Osteoblast (primary cell): ENCODE data around the gene MAMDC2. TPM values are rescaled to one million over a fixed set of nuclear protein-coding genes. Genes with fewer than 3 reads are reported as not detected.

Experiments used
- DNase-seq: peaks from one replicate; pipeline ENCODE4 v3.0.0; 2011; ENCODE audit warnings: low spot score, mixed read lengths; ENCODE audit not compliant: insufficient read length; ENCODE audit errors: missing footprints
- H2AFZ ChIP-seq: 2 replicates; pipeline ENCODE4 v1.6.0; 2011; ENCODE audit warnings: mild to moderate bottlenecking, low read length
- H3K27ac ChIP-seq: 2 replicates; pipeline ENCODE4 v1.5.1; 2011; ENCODE audit warnings: mild to moderate bottlenecking, low read depth, low read length, moderate library complexity
- H3K27me3 ChIP-seq: 2 replicates; pipeline ENCODE4 v1.6.0; 2012; ENCODE audit warnings: mild to moderate bottlenecking, control low read depth, inconsistent platforms, low read length, moderate library complexity; ENCODE audit not compliant: insufficient read depth
- H3K36me3 ChIP-seq: 2 replicates; pipeline ENCODE4 v1.5.1; 2011; ENCODE audit warnings: mild to moderate bottlenecking, low read length, control low read depth, moderate library complexity; ENCODE audit not compliant: insufficient read depth
- H3K4me1 ChIP-seq: 2 replicates; pipeline ENCODE4 v1.5.1; 2011; ENCODE audit warnings: mild to moderate bottlenecking, low read length, control low read depth, moderate library complexity; ENCODE audit not compliant: insufficient read depth
- H3K4me2 ChIP-seq: 2 replicates; pipeline ENCODE4 v1.6.0; 2011; ENCODE audit warnings: mild to moderate bottlenecking, low read length; ENCODE audit not compliant: insufficient read depth
- H3K4me3 ChIP-seq: fragments of 200-600 bp; sonication (generic); 3 replicates; pipeline ENCODE4 v1.5.1; 2012; ENCODE audit warnings: mild to moderate bottlenecking, low read length, inconsistent platforms; ENCODE audit not compliant: insufficient read depth
- H3K79me2 ChIP-seq: 2 replicates; pipeline ENCODE4 v1.6.0; 2012; ENCODE audit warnings: mild to moderate bottlenecking, low read length, control low read depth, inconsistent platforms; ENCODE audit not compliant: insufficient read depth
- H3K9me3 ChIP-seq: 2 replicates; pipeline ENCODE4 v1.5.1; 2011; ENCODE audit warnings: low read depth, low read length, control low read depth
- H4K20me1 ChIP-seq: 2 replicates; pipeline ENCODE4 v1.6.0; 2012; ENCODE audit warnings: mild to moderate bottlenecking, low read length, control low read depth; ENCODE audit not compliant: insufficient read depth
- total RNA-seq: library from RNA; depleted of rRNA; stranded (reverse); fragments of >200 nt; gene quantifications from 2 replicates; pipeline ENCODE4 v1.2.3, GENCODE V29; 2012
- TF ChIP-seq, protein P1 (sequence below): IDR thresholded peaks from 2 replicates; pipeline ENCODE4 v1.5.1; 2011; ENCODE audit warnings: mild to moderate bottlenecking, low read depth, low read length, moderate library complexity; ENCODE audit errors: extremely low read depth

The MAMDC2 gene
- total RNA-seq, 1 donor, result 1.4 TPM

DNA sequence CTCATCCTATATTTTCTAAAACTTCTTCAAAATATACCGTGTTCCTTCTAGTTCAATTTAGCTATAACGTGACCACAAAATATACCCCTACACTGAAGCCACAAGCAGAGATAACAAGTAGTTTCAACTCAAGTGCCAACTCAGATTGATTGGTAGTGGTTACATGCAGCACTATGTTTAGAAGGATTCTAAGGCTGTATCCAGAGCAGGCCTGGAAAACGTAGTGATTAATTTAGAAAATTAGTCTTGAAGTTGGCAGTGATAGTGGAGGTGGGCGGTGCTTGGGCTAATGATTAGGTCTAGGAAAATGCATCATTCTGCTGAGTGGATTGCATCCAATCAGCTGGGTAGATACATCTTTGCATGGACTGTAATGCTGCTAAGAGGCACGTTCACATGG, 61.5 kb downstream of the MAMDC2 start:
- TF ChIP-seq, protein P1, sequence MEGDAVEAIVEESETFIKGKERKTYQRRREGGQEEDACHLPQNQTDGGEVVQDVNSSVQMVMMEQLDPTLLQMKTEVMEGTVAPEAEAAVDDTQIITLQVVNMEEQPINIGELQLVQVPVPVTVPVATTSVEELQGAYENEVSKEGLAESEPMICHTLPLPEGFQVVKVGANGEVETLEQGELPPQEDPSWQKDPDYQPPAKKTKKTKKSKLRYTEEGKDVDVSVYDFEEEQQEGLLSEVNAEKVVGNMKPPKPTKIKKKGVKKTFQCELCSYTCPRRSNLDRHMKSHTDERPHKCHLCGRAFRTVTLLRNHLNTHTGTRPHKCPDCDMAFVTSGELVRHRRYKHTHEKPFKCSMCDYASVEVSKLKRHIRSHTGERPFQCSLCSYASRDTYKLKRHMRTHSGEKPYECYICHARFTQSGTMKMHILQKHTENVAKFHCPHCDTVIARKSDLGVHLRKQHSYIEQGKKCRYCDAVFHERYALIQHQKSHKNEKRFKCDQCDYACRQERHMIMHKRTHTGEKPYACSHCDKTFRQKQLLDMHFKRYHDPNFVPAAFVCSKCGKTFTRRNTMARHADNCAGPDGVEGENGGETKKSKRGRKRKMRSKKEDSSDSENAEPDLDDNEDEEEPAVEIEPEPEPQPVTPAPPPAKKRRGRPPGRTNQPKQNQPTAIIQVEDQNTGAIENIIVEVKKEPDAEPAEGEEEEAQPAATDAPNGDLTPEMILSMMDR, result no peak
- no peak for DNase-seq
- Histone ChIP-seq H3K9me3 (no peaks in the 10 kb centered on the region), H3K27ac (no peak overlapping the region), H3K79me2 (no peaks in the 10 kb centered on the region), H3K27me3 (no peaks in the 10 kb centered on the region), H3K36me3 (no peaks in the 10 kb centered on the region), H3K4me3 (no peak overlapping the region), H2AFZ (no peak overlapping the region), H3K4me2 (no peak overlapping the region), H3K4me1 (no peaks in the 10 kb centered on the region), H4K20me1 (no peaks in the 10 kb centered on the region)

DNA sequence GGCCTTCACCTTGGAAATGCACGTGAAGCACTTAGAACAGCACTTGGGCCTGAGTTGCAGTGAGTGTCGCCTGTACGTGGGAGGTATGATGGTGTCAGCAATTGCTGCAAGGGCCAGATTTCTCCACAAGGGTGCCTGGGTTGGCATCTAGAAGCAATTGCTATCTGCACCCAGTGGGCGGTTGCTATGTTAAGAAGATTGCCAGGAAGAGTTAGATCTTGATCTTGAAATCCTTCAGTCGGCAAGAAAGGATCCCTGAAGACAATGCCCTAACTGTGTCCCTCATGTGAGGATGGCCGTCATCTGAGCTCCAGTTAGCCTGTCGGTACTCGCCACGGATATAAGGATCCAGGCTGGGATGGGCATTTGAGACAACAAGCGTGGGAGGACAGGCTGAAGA, 62.9 kb downstream of the MAMDC2 start:
- Histone ChIP-seq H3K36me3 (no peaks in the 10 kb centered on the region), H3K4me2 (no peak overlapping the region), H4K20me1 (no peaks in the 10 kb centered on the region), H3K79me2 (no peaks in the 10 kb centered on the region), H3K9me3 (no peaks in the 10 kb centered on the region), H3K4me1 (peaks cover 10% of the 10 kb centered on the region), H3K27me3 (no peaks in the 10 kb centered on the region), H3K27ac (no peak overlapping the region), H2AFZ (no peak overlapping the region), H3K4me3 (no peak overlapping the region)
- TF ChIP-seq, protein P1, result no peak
- no peak for DNase-seq

DNA sequence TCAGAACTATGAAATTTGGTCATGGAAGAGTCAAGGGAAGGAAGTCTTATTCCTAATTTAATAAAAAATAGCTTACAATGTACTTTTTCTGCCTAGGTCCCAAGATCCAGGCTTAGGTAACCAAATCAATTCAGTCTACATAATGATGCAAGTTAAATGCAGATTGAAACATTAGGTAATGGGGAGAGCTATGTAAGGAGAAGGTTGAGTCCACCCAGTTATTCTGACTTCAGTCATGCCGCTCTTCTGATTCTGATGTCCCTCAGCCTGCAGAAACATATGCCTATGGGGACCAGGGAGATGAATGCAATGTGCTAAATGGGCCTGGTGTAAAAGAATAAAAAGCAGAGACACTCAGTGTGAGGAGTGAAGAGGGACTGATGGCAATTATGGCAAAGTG, 63.9 kb downstream of the MAMDC2 start:
- peaks cover 11% of the 10 kb centered on the region for H3K4me1 ChIP-seq
- no peak overlapping the region for H3K27ac ChIP-seq
- DNase-seq, result no peak
- H3K4me2 ChIP-seq, result no peak overlapping the region
- H3K9me3 ChIP-seq, result no peaks in the 10 kb centered on the region
- no peaks in the 10 kb centered on the region for H3K27me3 ChIP-seq
- no peak overlapping the region for H3K4me3 ChIP-seq
- H2AFZ ChIP-seq, result no peak overlapping the region
- no peaks in the 10 kb centered on the region for H4K20me1 ChIP-seq
- no peaks in the 10 kb centered on the region for H3K36me3 ChIP-seq
- TF ChIP-seq, protein P1, result no peak
- H3K79me2 ChIP-seq, result no peaks in the 10 kb centered on the region

DNA sequence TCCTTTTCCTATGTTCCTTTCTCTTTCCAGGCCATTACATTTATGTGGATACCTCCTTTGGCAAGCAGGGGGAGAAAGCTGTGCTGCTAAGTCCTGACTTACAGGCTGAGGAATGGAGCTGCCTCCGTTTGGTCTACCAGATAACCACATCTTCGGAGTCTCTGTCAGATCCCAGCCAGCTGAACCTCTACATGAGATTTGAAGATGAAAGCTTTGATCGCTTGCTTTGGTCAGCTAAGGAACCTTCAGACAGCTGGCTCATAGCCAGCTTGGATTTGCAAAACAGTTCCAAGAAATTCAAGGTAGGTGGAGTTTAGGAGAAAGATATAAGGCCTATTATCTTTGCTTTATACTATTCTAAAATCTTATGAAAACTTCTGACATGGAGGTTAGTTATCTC, 64.5 kb downstream of the MAMDC2 start:
- no peak overlapping the region for H3K4me3 ChIP-seq
- H2AFZ ChIP-seq, result no peak overlapping the region
- H3K4me1 ChIP-seq, result peaks cover 15% of the 10 kb centered on the region
- H4K20me1 ChIP-seq, result no peaks in the 10 kb centered on the region
- no peaks in the 10 kb centered on the region for H3K79me2 ChIP-seq
- TF ChIP-seq, protein P1, result no peak
- H3K27me3 ChIP-seq, result no peaks in the 10 kb centered on the region
- H3K36me3 ChIP-seq, result no peaks in the 10 kb centered on the region
- H3K9me3 ChIP-seq, result no peaks in the 10 kb centered on the region
- no peak overlapping the region for H3K4me2 ChIP-seq
- H3K27ac ChIP-seq, result no peak overlapping the region
- DNase-seq, result no peak
